GM12878 (cell line): ENCODE results near the gene EMP2. TPM values are rescaled to one million over a fixed set of nuclear protein-coding genes. Genes with fewer than 3 reads are reported as not detected.
A peak's percentile ranks its signal among the peaks of the same experiment; 100 is the strongest.

Experiments
- ATF7 ChIP-seq: fragments of 450-650 bp; IDR thresholded peaks from 2 replicates; pipeline ENCODE4 v1.6.1; 2016; ENCODE audit warnings: low read depth, mild to moderate bottlenecking
- BMI1 ChIP-seq: fragments of 450-650 bp; IDR thresholded peaks from 2 replicates; pipeline ENCODE4 v1.6.1; 2016; ENCODE audit warnings: mild to moderate bottlenecking, moderate library complexity, borderline replicate concordance
- CBFB ChIP-seq: IDR thresholded peaks from 2 replicates; pipeline ENCODE4 v1.6.1; 2016; ENCODE audit warnings: antibody characterized with exemption, low read depth
- CBX3 ChIP-seq: fragments of 200-600 bp; sonication (generic); IDR thresholded peaks from 2 replicates; pipeline ENCODE4 v1.6.1; 2016; ENCODE audit warnings: low read depth, borderline replicate concordance
- MEF2B ChIP-seq: fragments of 450-650 bp; IDR thresholded peaks from 2 replicates; pipeline ENCODE4 v1.6.1; 2018; ENCODE audit warnings: mild to moderate bottlenecking, moderate library complexity; ENCODE audit not compliant: partially characterized antibody, poor library complexity, severe bottlenecking
- NBN ChIP-seq: fragments of 450-650 bp; IDR thresholded peaks from 2 replicates; pipeline ENCODE4 v1.6.1; 2016
- POLR2A ChIP-seq: IDR thresholded peaks from 2 replicates; pipeline ENCODE4 v1.6.1; 2011; ENCODE audit warnings: low read depth, mild to moderate bottlenecking, low read length
- POLR2AphosphoS2 ChIP-seq: IDR thresholded peaks from 2 replicates; pipeline ENCODE4 v1.6.1; 2011; ENCODE audit warnings: low read depth, mild to moderate bottlenecking, low read length, improper control_type of control experiment, moderate library complexity
- SMC3 ChIP-seq: IDR thresholded peaks from 2 replicates; pipeline ENCODE4 v1.6.1; 2011; ENCODE audit warnings: low read length, improper control_type of control experiment, borderline replicate concordance
- SREBF2 ChIP-seq: IDR thresholded peaks from 2 replicates; pipeline ENCODE4 v1.6.1; 2012; ENCODE audit warnings: mild to moderate bottlenecking, low read length
- TAF1 ChIP-seq: IDR thresholded peaks from 2 replicates; pipeline ENCODE4 v1.6.1; 2011; ENCODE audit warnings: mild to moderate bottlenecking, low read depth, low read length, borderline replicate concordance
- TCF12 ChIP-seq: IDR thresholded peaks from 2 replicates; pipeline ENCODE4 v1.6.1; 2011; ENCODE audit warnings: low read depth, mild to moderate bottlenecking, low read length
- TCF7 ChIP-seq: IDR thresholded peaks from 2 replicates; pipeline ENCODE4 v1.6.1; 2014; ENCODE audit warnings: antibody characterized with exemption, borderline replicate concordance
- WRNIP1 ChIP-seq: IDR thresholded peaks from 2 replicates; pipeline ENCODE4 v1.6.1; 2011; ENCODE audit warnings: low read depth, low read length, improper control_type of control experiment, borderline replicate concordance
- polyA plus RNA-seq, 11 experiments: library from polyadenylated mRNA; depleted of rRNA in 4 of 11; unstranded in 6 of 11; stranded (reverse) in 5 of 11; fragments of >200 nt; fragmentation: Nextera tagmentation in 4 of 11; fragmentation: Illumina TruSeq in 1 of 11; extraction: Ambion mirVana in 4 of 11; extraction: Trizol in 1 of 11; gene quantifications; 1 replicate in 1 of 11; 2 replicates in 10 of 11; pipeline versions ENCODE4 v1.2.1 to v1.2.3, GENCODE V29; 2011 to 2016; ENCODE audit warnings: inconsistent platforms in 2 of 11, missing spikeins in 2 of 11, low read depth in 1 of 11
- total RNA-seq, 4 experiments: library from RNA; depleted of rRNA in 3 of 4; stranded (reverse); fragments of >200 nt in 3 of 4; fragmentation: Illumina TruSeq in 1 of 4; extraction: Trizol in 1 of 4; gene quantifications; 2 replicates each; pipeline versions ENCODE4 v1.2.1 to v1.2.3, GENCODE V29; 2013 to 2021
- TF ChIP-seq, protein P1 (sequence below): IDR thresholded peaks from 2 replicates; pipeline ENCODE4 v1.6.1; 2012; ENCODE audit warnings: improper control_type of control experiment, low read depth, low read length; ENCODE audit not compliant: insufficient replicate concordance
- TF ChIP-seq, protein P2 (sequence below): IDR thresholded peaks from 2 replicates; pipeline ENCODE4 v1.6.1; 2012; ENCODE audit warnings: low read length, inconsistent platforms
- TF ChIP-seq, protein P3 (sequence below): fragments of 450-650 bp; IDR thresholded peaks from 2 replicates; pipeline ENCODE4 v1.6.1; 2018; ENCODE audit warnings: borderline replicate concordance, mild to moderate bottlenecking; ENCODE audit not compliant: partially characterized antibody
- TF ChIP-seq, protein P4 (sequence below): fragments of 150-350 bp; IDR thresholded peaks from 2 replicates; pipeline ENCODE4 v1.6.1; 2014; ENCODE audit warnings: mild to moderate bottlenecking, low read depth, low read length
- TF ChIP-seq, protein P5 (sequence below): IDR thresholded peaks from 2 replicates; pipeline ENCODE4 v1.6.1; 2011; ENCODE audit warnings: mild to moderate bottlenecking, low read depth, low read length, moderate library complexity; ENCODE audit not compliant: insufficient replicate concordance

Gene EMP2
- total and polyA plus RNA-seq, 10 of the 15 experiments (the other 5 are each of a cell fraction or from before 2014, with no cell fraction given): 0.41 to 10.4 (median 3.8) TPM

DNA sequence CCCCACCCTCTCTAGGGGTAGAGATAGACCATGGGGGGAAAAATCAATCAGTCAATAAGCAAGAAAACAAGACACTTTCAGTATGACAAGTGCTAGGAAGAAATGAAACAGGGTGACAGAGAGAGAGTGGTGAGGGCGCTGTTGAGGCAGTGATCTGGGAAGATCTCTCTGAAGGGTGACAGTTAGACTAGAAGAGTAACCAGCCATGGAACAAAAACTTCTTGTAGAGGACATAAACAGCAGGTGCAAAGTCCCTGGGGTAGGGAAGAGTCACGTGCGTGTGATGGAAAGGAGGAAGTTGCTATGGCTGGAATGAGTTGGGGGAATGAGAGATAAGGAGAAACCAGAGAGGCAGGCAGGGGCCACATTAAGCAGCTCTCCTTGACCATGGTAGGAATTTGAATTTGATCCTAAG lies 16.8 kb upstream of the EMP2 start (continued):
- TF ChIP-seq, protein P1, sequence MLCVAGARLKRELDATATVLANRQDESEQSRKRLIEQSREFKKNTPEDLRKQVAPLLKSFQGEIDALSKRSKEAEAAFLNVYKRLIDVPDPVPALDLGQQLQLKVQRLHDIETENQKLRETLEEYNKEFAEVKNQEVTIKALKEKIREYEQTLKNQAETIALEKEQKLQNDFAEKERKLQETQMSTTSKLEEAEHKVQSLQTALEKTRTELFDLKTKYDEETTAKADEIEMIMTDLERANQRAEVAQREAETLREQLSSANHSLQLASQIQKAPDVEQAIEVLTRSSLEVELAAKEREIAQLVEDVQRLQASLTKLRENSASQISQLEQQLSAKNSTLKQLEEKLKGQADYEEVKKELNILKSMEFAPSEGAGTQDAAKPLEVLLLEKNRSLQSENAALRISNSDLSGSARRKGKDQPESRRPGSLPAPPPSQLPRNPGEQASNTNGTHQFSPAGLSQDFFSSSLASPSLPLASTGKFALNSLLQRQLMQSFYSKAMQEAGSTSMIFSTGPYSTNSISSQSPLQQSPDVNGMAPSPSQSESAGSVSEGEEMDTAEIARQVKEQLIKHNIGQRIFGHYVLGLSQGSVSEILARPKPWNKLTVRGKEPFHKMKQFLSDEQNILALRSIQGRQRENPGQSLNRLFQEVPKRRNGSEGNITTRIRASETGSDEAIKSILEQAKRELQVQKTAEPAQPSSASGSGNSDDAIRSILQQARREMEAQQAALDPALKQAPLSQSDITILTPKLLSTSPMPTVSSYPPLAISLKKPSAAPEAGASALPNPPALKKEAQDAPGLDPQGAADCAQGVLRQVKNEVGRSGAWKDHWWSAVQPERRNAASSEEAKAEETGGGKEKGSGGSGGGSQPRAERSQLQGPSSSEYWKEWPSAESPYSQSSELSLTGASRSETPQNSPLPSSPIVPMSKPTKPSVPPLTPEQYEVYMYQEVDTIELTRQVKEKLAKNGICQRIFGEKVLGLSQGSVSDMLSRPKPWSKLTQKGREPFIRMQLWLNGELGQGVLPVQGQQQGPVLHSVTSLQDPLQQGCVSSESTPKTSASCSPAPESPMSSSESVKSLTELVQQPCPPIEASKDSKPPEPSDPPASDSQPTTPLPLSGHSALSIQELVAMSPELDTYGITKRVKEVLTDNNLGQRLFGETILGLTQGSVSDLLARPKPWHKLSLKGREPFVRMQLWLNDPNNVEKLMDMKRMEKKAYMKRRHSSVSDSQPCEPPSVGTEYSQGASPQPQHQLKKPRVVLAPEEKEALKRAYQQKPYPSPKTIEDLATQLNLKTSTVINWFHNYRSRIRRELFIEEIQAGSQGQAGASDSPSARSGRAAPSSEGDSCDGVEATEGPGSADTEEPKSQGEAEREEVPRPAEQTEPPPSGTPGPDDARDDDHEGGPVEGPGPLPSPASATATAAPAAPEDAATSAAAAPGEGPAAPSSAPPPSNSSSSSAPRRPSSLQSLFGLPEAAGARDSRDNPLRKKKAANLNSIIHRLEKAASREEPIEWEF: no peak
- TF ChIP-seq POLR2AphosphoS2 (no peak), SMC3 (peak; percentile 6; the same call in 1 of the 2 replicates), ATF7 (no peak), SREBF2 (no peak), TAF1 (no peak), MEF2B (peak; percentile 16), CBX3 (no peak), TCF7 (no peak), NBN (no peak; the same call in 1 of the 2 replicates), WRNIP1 (no peak), TCF12 (no peak), POLR2A (no peak), CBFB (no peak), BMI1 (no peak)
- TF ChIP-seq, protein P2, sequence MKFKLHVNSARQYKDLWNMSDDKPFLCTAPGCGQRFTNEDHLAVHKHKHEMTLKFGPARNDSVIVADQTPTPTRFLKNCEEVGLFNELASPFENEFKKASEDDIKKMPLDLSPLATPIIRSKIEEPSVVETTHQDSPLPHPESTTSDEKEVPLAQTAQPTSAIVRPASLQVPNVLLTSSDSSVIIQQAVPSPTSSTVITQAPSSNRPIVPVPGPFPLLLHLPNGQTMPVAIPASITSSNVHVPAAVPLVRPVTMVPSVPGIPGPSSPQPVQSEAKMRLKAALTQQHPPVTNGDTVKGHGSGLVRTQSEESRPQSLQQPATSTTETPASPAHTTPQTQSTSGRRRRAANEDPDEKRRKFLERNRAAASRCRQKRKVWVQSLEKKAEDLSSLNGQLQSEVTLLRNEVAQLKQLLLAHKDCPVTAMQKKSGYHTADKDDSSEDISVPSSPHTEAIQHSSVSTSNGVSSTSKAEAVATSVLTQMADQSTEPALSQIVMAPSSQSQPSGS: no peak
- TF ChIP-seq, protein P3, sequence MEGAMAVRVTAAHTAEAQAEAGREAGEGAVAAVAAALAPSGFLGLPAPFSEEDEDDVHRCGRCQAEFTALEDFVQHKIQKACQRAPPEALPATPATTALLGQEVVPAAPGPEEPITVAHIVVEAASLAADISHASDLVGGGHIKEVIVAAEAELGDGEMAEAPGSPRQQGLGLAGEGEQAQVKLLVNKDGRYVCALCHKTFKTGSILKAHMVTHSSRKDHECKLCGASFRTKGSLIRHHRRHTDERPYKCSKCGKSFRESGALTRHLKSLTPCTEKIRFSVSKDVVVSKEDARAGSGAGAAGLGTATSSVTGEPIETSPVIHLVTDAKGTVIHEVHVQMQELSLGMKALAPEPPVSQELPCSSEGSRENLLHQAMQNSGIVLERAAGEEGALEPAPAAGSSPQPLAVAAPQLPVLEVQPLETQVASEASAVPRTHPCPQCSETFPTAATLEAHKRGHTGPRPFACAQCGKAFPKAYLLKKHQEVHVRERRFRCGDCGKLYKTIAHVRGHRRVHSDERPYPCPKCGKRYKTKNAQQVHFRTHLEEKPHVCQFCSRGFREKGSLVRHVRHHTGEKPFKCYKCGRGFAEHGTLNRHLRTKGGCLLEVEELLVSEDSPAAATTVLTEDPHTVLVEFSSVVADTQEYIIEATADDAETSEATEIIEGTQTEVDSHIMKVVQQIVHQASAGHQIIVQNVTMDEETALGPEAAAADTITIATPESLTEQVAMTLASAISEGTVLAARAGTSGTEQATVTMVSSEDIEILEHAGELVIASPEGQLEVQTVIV: no peak
- TF ChIP-seq, protein P4, sequence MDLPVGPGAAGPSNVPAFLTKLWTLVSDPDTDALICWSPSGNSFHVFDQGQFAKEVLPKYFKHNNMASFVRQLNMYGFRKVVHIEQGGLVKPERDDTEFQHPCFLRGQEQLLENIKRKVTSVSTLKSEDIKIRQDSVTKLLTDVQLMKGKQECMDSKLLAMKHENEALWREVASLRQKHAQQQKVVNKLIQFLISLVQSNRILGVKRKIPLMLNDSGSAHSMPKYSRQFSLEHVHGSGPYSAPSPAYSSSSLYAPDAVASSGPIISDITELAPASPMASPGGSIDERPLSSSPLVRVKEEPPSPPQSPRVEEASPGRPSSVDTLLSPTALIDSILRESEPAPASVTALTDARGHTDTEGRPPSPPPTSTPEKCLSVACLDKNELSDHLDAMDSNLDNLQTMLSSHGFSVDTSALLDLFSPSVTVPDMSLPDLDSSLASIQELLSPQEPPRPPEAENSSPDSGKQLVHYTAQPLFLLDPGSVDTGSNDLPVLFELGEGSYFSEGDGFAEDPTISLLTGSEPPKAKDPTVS: no peak
- TF ChIP-seq, protein P5, sequence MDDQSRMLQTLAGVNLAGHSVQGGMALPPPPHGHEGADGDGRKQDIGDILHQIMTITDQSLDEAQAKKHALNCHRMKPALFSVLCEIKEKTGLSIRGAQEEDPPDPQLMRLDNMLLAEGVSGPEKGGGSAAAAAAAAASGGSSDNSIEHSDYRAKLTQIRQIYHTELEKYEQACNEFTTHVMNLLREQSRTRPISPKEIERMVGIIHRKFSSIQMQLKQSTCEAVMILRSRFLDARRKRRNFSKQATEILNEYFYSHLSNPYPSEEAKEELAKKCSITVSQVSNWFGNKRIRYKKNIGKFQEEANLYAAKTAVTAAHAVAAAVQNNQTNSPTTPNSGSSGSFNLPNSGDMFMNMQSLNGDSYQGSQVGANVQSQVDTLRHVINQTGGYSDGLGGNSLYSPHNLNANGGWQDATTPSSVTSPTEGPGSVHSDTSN: no peak
